GM10847 (cell line): Measurements from ENCODE around the gene CKAP5.

Experiments
- POLR2A ChIP-seq: IDR thresholded peaks from 2 replicates; pipeline ENCODE4 v1.6.1; 2011; ENCODE audit not compliant: insufficient read length; ENCODE audit errors: extremely low read depth

Gene CKAP5

DNA sequence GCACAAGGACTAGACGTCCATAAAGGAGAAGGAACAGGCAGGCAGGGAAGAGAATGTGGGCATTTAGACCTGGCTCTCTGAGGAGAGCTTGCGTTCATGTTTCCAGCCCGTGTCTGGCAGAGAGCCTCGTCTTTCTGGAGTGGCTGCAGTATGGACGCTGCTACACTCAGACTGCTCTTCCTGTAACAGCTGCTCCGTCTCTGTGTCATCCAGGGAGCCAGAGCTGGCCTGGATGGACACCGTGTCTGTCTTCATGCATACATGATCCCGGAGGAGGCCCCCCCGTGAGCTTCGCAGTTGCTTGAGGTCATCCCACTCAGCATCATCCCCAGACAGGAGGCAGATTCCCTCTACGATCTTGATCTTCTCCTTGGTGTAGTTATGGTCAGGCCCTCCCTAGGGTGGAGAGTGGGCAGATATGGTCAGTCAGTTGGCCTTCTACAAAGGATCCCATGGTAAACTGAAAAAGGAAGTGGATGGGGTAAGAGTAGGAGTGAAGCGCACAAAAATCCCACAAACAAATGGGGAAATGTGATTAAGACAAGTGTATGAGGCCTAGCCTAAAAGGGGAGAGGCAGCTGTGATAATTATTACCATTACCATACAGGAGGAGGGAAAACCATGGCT is 13.0 kb upstream of the CKAP5 start:
- TF ChIP-seq POLR2A, result no peak

DNA sequence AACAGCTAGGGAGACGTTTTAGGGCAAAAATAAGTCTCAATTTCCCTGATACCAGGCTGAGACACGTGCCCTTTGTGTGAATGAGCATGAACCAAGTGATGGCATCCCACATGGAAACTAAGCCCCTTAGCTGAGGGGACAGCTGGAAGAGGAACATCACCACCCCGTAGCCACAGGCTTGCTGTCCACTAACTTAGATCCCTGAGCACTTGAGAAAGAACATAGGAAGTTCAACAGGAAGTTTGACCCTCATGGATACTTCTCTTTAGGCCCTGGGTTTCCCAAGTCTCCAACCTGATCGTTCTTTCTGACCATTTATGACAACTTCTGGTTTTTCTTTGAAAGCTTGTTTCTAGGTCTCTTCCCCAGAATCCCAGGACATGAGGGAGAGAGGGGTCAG is 11.6 kb upstream of the CKAP5 start:
- TF ChIP-seq POLR2A, result no peak

- no peak for TF ChIP-seq POLR2A
Observed at GRCh38 chr11:46856605-46857343, 10.7 kb upstream of the CKAP5 start.

- no peak for TF ChIP-seq POLR2A
Observed at GRCh38 chr11:46855863-46856262, 9.8 kb upstream of the CKAP5 start.

DNA sequence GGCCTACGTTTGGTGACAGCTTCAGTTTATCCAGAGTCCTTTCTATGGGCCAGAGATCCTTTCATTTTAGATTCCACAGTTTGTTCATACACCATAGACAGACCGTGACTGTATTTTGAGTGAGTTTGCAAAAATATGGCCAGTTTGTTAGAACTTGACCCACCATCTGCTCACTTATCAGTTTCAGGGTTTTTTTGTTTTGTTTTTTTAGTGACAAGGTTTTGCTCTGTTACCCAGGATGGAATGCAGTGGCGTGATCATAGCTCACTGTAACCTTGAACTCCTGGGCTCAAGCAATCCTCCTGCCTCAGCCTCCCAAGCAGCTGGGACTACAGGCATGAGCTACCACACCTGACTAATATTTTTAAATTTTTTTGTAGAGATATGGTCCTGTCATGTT is 9.1 kb upstream of the CKAP5 start:
- no peak for TF ChIP-seq POLR2A

- no peak for TF ChIP-seq POLR2A
Observed at GRCh38 chr11:46850829-46851380, 4.8 kb upstream of the CKAP5 start.

DNA sequence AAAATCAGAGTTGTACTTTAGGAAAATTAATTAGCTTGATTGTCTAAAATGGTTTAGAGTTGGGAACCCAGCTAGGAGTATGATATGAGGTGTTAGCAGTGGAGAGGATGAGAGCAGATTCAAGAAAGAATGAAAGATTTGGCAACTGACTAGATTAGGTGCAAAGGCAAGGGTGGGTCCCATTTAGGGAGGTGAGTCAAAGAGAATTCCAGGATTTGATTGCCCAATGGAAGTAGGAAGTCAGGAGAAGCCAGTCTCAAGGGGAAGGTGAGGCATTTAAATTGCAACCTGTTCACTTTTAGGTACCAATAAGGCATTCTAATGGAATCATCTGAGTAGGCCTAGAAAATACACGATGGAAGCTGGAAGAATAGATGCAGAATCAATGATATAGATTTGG is 3.6 kb upstream of the CKAP5 start:
- no peak for TF ChIP-seq POLR2A

GRCh38 chr11:46846510-46846830 is 390 bp upstream of the CKAP5 start:
- no peak for TF ChIP-seq POLR2A

DNA sequence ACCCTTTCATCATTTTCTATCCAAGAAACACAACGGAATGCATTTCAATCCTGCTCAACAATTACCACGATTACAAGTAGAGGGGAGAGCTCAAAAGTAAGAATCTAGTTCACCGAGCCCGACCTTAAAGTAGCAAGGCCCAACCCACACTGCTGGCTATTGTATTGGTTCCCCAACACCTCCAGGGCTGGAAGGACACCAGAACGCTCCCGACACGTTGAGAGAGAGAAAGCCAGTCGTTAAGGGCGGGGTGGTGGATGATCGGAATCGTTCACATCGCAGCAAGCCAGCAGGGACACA is 690 bp downstream of the CKAP5 start:
- TF ChIP-seq POLR2A, result no peak

DNA sequence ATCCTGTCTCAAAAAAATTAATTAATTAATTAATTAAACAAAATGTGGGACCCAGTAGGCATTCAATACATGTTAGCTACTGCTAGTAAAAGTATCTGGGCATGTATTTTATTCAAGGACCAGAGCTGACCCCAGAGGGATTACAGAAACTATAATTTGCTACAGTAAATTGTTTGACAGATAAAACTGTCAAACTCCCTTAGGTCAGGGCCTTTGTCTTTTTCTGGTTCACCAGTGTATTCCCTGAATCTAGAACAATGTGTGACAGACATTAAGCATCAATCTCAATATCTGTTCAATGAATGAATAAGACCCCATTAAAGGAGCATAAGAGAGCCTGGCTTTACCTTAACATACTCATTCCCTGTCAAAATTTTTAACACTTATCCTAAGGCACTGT is 6.0 kb downstream of the CKAP5 start:
- no peak for TF ChIP-seq POLR2A

- no peak for TF ChIP-seq POLR2A
Observed at GRCh38 chr11:46838501-46838900, 7.6 kb downstream of the CKAP5 start.

- no peak for TF ChIP-seq POLR2A
Observed at GRCh38 chr11:46837860-46838259, 8.2 kb downstream of the CKAP5 start.

DNA sequence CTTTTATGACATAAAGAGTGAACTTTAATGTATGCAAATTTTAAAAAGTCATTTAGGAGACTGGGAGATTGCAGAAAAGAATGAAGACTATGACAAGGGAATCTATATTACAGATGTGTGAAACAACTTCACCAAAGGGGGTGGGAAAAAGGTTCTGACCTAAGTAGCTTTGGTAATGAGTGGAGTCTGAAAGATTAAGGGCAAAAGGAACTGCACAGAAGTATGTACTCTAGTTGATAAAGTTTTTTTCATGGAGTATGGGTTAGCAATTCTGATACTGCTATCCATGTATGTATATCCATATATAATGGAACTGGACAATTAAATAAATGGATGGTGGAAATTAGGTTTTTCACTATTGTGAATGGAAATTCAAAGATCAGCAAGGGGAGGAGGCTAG is 9.2 kb downstream of the CKAP5 start:
- no peak for TF ChIP-seq POLR2A

DNA sequence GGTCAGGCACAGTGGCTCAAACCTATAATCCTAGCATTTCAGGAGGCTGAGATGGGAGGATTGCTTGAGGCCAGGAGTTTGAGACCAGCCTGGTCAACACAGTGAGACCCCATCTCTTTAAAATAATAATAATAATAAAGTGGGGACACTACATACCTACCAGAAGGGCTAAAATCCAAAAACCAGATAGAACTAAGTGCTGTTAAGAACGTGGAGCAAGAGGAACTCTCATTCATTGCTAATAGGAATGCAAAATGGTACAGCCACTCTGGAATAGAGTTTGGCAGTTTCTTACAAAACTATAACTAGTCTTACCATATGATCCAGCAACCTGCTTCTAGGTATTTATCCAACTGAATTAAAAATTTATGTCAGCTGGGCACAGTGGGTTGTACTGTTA is 9.6 kb downstream of the CKAP5 start:
- no peak for TF ChIP-seq POLR2A

DNA sequence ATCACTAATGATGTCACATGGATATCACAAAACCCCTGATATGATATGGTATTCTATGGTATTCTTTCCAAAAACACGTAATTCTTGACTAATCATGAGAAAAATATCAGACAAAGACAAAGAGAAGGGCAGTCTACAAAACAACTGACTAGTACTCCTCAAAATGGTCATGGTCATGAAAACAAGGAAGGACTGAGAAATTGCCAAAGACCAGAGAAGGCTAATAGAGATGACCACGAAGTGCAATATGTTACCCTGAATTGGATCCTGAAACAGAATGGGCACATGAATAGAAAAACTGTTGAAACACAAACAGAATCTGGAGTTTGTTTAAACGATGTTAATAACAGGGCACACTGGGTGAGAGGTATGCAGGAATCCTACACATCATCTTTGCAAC is 10.2 kb downstream of the CKAP5 start:
- no peak for TF ChIP-seq POLR2A

GRCh38 chr11:46834821-46835220 is 11.3 kb downstream of the CKAP5 start:
- TF ChIP-seq POLR2A, result no peak
